Kidney epithelial cell (primary cell): ENCODE results near the gene PIEZO1. TPM values are rescaled to one million over a fixed set of nuclear protein-coding genes. Genes with fewer than 3 reads are reported as not detected.

Experiments
- DNase-seq: peaks from one replicate; pipeline ENCODE4 v3.0.0-alpha.2; 2010; ENCODE audit warnings: low read depth
- H3K27me3 ChIP-seq: 2 replicates; pipeline ENCODE4 v1.6.0; 2011; ENCODE audit warnings: low read length; ENCODE audit not compliant: control insufficient read depth, insufficient read depth
- H3K36me3 ChIP-seq: 2 replicates; pipeline ENCODE4 v1.5.1; 2011; ENCODE audit warnings: low read length; ENCODE audit not compliant: control insufficient read depth, insufficient read depth
- H3K4me3 ChIP-seq: 2 replicates; pipeline ENCODE4 v1.5.1; 2011; ENCODE audit warnings: low read depth, mild to moderate bottlenecking, control low read depth, low read length
- total RNA-seq: library from RNA; depleted of rRNA; stranded (reverse); fragments of >200 nt; gene quantifications from 2 replicates; pipeline ENCODE4 v1.2.3, GENCODE V29; 2015
- TF ChIP-seq, protein P1 (sequence below): IDR thresholded peaks from 2 replicates; pipeline ENCODE4 v1.5.1; 2011; ENCODE audit warnings: mild to moderate bottlenecking, moderate library complexity, low read length, control low read depth, inconsistent platforms; ENCODE audit not compliant: insufficient read depth, poor library complexity, severe bottlenecking

Gene PIEZO1
- total RNA-seq, 1 donor from 2014 or later = 309 TPM

DNA sequence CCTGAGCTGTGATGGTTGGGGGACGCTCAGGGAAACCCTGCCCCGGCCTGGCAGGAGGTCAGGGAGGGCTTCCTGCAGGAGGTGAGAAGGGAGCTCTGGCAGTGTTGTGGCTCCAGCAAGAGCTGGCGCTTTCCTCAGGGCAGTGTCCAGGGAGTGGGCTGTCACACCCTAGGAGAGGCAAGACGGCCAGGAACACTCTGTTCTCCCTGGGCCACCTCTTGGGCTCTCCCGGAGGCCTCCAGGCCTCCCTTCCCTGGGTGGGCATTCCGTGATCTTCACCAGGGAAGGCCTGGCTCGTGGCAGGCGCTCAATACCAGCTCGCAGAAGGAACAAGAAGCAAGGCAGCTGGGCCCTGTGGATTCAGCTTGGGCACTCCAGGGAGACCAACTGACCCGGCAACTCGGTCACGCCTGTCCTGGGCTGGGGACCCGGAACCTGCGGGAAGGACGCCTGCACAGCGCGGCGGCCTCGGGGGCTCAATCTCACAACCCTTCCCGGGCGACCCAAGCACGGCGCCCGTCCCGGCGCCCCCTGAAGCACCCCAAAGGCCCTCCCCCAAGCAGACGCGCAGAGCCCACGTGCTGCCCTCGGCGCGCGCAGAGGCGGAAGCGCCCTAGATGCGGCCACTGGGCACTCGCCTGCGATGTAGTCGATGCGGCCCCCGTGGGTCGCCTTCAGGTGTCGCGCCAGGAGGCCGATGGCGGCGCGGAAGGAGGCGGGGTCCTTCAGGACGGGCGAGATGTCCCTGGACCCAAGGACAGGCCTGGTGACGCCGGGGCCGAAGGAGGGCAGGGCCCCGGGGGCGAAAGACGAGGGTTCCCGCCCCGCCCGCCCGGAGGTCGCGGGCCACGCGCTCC is 26.1 kb upstream of the PIEZO1 start:
- peaks cover 2% of the 10 kb centered on the region for H3K36me3 ChIP-seq
- H3K27me3 ChIP-seq = peaks cover 6% of the 10 kb centered on the region
- H3K4me3 ChIP-seq = peak overlapping the region; percentile 62
- TF ChIP-seq, protein P1, sequence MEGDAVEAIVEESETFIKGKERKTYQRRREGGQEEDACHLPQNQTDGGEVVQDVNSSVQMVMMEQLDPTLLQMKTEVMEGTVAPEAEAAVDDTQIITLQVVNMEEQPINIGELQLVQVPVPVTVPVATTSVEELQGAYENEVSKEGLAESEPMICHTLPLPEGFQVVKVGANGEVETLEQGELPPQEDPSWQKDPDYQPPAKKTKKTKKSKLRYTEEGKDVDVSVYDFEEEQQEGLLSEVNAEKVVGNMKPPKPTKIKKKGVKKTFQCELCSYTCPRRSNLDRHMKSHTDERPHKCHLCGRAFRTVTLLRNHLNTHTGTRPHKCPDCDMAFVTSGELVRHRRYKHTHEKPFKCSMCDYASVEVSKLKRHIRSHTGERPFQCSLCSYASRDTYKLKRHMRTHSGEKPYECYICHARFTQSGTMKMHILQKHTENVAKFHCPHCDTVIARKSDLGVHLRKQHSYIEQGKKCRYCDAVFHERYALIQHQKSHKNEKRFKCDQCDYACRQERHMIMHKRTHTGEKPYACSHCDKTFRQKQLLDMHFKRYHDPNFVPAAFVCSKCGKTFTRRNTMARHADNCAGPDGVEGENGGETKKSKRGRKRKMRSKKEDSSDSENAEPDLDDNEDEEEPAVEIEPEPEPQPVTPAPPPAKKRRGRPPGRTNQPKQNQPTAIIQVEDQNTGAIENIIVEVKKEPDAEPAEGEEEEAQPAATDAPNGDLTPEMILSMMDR = no peak
- DNase-seq = peak; percentile 25

DNA sequence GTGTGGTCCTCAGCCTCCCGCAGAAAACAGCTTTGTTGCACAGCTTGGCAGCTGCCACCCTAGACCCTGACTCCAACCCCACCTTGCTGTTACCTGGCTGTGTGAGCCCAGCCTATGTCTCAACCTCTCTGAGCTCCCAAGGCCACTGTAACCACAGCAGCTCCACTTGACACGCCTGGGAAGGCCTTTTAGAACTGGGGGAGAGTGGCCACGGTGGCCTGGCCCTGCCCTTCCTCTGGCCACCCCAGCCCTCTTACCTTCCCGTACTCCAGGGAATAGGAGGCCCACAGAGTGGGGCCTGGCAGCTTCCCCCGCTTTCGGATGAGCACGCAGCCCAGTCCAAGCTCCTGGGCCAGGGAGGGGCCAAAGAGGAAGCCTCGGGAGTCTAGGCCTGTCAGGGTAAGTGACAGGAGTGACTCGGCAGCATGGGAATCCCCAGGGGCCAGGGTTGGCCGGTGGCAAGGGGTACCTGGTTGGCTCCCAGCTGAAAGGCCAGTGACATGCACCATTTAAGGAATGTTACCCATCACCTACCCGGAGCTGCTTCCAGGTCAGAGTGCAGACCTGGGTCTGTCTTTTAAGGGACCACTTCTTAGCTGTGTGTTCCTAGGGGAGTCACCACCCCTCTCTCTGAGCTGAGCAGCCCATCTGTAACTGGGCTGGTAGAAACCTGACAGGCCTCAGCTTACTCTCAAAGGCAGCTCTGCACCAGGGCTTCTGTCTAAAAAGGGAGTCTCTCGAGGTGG is 25.3 kb upstream of the PIEZO1 start:
- DNase-seq = no peak
- Histone ChIP-seq H3K4me3 (peak overlapping the region; percentile 62), H3K27me3 (peaks cover 2% of the 10 kb centered on the region), H3K36me3 (peaks cover 2% of the 10 kb centered on the region)
- TF ChIP-seq, protein P1 = no peak

GRCh38 chr16:88809676-88810165 is 24.7 kb upstream of the PIEZO1 start:
- Histone ChIP-seq H3K36me3 (peaks cover 2% of the 10 kb centered on the region), H3K4me3 (no peak overlapping the region), H3K27me3 (no peaks in the 10 kb centered on the region)
- TF ChIP-seq, protein P1 = no peak
- no peak for DNase-seq

- Histone ChIP-seq H3K4me3 (no peak overlapping the region), H3K36me3 (peaks cover 2% of the 10 kb centered on the region), H3K27me3 (no peaks in the 10 kb centered on the region)
- TF ChIP-seq, protein P1 = no peak
- no peak for DNase-seq
Observed at GRCh38 chr16:88809068-88809675, 24.2 kb upstream of the PIEZO1 start.

DNA sequence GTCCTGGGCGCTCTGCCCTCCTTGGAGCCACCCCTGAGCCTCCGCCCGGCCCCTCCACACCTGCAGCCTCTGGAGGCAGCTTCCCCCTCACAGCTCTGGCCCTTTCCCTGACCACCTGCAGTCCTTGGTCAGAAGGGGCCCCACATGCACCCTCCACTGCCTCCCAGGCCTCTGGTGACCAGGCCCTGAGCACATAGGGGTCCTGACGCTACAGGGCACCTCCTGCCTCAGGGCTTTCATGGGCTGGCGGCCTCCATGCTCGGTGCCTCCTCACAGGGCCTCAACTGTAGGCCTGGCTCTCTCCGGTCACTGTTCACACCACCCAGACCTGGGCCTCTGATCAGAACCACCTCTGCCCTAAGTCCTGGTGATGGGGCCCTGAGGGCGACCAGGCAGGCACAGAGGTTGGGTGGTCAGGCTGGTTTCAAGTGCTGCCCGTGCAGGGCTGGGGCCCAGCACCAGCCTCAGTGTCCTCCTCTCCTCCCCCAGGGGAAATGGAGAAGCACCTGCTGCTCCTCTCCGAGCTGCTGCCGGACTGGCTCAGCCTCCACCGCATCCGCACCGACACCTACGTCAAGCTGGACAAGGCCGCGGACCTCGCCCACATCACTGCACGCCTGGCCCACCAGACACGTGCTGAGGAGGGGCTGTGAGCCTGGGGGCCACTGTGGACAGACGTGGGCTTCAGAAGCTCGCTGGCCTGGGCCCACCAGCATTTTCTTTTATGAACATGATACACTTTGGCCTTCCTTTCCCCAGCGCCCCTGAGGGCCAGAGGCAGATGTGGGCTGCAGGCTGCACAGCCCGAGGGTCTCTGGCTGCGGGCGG is 22.8 kb upstream of the PIEZO1 start:
- Histone ChIP-seq H3K36me3 (peaks cover 2% of the 10 kb centered on the region), H3K4me3 (no peak overlapping the region), H3K27me3 (no peaks in the 10 kb centered on the region)
- no peak for DNase-seq
- TF ChIP-seq, protein P1 = no peak
